CD4-positive, alpha-beta T cell treated with Interleukin-12 subunit alpha and Interleukin-12 subunit beta, for 1 hour (primary cell): ENCODE measurements around the gene COG2.
"Not testable (repeated sequence)": the region's sequence is repeated elsewhere in the genome, so short reads cannot be mapped to it uniquely, and the experiment has no call there.

Source experiments
- DNase-seq: peaks from one replicate; pipeline ENCODE4 v3.0.0-alpha.2; 2020

COG2 gene

DNA sequence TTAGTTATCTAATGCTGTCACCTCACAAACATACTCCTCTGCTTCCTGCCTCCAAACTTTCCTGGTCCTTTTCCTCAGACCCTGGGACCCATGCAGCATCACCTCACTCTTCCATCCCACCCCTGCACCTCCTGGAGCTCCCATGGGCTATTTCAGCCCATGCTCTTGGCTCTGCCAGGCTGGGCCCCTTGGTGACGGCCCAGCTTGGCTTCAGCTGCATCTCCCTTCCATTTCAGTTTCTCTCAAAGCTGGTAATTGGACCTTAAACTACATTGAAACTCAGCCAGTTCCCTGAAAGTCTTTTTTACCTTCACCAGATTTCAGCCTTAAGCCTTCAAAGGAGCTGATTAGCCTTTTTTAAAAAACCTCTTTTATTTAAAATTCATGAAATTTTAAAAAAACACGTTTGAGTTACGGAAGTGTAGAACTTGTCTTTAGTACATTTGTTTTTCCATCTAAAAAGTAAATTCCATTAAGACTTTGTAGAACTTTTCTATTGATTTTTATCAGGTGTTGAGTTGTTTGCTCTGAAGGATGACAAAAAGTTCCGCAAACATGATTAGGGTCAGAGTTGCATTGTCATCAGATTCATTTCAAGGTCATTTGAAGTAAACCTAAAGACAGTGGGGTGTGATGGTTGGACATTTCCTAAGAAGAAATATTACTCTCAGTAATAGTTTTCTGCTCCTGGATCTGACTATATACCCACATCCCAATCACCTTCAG, 38.2 kb downstream of the COG2 start:
- DNase-seq = no peak

DNA sequence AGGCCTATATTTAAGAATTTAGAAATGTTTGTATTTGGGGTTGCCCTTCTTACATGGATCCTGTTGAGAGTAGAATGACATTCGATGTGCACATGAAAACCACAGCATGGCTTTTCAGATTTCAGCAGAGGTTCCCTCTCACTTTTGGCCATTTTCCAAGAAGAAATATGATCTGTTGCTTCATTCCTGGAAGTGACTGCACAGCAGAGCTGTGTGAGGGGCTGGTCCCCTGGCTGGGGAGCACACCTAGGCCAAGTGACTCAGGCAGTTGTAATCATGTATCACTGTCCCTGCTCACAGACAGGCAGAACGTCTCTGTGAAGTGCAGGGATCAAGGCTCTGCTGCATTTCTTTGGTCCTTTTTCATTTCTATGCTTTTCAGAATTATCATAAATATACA, 39.3 kb downstream of the COG2 start:
- DNase-seq = no peak

DNA sequence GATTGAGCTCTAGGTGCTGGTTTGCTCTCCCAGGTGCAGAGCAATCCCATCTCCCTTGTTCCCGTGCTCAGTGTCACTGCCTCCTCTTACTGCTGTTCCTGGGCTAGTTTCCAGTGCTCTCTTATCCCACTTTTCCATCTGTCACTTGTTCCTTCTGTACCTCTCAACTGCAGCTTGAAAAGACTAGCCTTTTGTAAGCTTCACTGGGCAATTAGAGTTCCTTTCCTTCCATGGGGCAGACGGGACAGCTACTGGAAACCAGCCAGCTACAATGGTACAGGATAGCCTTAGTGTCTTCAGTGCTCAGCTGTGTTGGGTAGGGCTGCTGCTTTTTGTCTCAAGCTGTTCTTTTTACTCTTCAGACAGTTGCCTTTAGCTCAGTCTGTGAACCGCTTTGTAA, 40.0 kb downstream of the COG2 start:
- no peak for DNase-seq

DNA sequence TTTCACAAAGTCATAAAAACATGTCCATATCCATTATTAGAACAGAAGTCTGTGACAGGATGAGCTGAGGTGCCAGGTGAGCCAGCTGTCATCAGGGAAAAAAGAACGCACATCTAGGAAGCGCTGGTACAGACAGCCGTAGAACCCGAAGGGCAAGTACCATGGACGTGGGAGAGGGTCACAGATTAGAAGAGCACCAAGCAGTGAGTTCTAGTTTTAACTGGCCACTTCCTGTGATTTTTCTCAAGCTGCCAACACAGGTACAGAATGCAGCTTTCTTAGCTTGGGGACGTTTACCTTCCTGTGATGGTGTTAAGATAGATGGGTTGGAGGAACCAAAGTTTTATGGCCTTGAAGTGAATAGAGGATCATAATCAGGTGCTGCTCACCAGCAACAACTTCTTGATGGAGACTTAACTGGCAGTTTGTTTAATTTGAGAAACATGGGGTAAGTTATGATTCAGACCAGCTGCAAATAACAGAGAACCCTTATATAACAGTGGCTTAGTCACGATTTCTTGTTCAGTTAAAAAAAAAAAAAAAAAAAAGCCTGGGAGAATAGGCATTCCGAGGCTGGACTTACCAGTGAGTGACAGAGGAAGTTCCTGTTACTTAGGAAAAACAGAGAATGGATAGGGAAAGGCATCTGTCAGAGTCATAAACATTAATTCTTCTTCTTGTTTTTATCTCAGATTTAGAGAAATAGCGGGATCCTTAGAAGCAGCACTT, 40.8 kb downstream of the COG2 start:
- no peak for DNase-seq

DNA sequence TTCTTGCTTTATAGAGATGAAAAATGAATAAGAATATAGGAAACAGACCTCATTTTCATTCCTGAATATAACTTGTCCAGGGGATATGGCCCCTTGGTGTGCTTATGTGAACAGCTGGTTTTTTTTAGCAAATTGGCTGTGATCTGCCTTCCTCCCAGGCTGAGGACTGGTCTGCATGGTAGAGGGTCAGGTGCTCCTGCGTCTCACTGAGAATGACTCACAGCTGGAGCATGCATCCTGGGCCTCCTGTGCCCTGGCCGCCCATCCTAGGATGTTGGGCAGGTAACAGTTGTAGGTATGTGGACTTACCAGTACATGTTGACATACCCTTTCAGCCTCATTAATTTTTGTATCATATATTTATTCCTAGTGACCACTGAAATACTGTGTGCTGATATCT, 41.9 kb downstream of the COG2 start:
- DNase-seq = no peak

DNA sequence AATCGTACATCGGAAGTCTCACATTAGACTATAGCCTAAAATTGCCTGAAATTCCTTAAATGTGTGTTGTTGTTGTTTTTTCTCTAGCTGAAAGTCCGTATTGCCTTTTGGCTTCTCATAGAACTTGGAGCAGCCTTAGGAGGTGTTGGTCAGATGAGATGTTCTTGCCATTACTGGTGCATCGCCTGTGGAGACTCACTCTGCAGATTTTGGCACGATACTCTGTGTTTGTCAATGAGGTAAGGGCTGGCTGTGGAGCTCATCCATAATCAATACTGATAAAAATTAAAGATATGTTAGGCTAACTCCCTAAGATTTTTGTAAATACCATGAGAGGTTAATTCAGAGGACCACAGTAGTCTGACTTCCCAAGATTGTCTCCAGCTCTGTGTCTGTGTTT, 42.7 kb downstream of the COG2 start:
- no peak for DNase-seq

DNA sequence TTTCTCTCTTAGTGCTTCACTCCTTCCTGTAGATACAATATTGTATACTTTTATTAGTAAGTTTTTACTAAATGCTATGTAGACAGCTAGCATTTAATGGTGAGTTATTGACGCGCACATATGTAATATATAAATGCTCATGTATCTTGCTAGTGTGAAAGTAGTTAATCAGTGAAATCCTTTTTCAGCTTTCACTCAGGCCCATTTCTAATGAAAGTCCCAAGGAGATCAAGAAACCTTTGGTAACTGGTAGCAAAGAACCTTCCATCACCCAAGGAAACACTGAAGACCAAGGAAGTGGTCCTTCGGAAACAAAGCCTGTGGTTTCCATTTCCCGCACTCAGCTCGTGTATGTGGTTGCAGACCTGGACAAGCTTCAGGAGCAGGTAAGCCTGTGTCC, 44.5 kb downstream of the COG2 start:
- no peak for DNase-seq

DNA sequence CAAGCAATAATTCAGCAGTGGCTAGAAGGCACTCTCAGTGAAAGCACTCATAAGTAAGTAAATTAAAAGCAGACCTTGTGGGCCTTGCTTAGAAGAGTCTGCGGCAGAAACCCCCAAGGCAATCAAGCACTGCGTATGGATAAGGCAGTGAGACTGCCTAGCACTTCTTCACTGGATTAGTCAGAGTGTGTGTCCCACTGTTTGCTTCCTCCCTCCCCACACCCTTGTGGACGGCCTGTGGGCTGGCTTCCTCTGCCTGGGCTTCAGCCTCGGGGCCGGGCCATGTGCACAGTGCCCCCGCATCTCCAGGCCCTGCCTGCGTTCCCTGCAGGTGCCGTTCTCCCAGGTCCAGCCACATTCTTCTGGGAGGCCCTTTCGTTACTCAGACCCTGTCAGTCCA, 47.8 kb downstream of the COG2 start:
- DNase-seq = no peak

DNA sequence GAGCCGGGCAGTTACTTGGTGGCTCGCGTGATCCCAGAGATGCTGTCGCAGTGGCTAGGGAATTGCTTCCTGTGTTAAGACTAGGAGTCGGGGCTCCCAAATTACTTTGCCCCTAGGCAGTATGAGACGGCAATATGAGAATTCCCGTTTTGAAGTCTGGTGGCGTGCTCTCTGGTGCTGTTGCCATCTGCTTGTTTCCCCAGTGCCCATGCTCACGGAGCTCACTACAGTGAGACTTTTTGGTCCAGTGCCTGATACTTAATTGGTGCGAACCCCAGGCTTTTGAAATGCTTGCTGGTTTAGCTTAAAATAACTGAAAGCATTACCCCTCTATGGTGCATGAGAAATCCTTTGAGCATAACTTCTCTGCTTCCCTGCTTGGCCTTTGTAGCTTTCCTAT, 49.3 kb downstream of the COG2 start:
- DNase-seq = no peak

DNA sequence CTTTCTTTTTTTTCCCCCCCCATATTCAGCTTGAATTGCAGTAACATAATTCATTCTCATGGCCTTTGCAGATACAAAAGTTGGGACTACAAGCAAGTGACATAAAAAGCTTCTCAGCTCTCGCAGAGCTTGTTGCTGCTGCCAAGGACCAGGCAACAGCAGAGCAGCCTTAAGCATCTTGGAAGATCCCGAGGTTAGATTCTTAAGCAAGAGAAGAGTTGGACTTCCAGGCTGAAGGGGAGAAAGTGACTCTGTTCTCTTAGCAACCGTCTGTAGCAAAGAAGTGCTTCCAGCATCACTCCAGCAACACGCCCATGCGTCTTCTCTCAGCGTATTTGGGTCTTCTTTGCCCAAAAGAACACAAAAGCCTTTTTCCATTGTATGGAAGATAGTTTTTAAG, 50.9 kb downstream of the COG2 start:
- no peak for DNase-seq

DNA sequence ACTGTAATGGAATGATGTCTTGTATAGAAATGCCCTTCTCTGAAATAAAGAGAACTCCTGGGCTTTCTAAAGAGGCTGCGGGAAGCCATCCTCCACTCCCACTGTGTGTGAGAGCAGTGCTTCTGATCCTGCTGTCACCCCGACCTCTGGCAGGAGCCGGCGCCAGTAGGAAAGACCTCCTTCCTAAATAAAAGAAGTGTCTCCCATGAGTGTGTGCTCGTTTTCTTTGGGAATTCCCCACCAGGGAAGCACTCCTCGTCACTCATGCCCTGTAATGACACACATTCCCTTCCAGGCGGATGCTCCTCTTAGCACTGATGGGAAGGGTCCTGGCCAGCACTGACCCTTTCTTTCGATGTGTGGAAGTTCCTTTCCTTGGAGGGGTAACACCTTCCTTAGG, 51.5 kb downstream of the COG2 start:
- DNase-seq = no peak

DNA sequence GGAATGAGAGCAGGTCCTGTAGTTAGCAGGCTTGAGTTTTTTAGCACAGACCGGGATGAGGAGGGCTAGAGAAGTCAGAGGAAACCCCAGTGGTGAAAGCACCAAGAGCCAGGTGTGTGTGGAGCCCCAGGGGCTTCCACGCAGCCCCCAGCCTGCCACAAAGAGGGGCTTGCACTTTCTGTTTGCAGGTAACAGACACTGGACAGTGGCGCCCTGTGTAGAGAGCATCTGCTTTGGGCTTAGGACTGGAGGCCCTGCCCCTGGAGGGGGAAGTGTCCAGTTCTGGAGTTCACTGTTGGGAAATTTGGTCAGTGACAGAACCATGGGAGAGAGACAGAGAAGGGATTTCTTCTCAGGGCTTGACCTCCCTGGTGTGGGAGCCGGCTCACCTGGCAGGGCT, 52.2 kb downstream of the COG2 start:
- DNase-seq = no peak

DNA sequence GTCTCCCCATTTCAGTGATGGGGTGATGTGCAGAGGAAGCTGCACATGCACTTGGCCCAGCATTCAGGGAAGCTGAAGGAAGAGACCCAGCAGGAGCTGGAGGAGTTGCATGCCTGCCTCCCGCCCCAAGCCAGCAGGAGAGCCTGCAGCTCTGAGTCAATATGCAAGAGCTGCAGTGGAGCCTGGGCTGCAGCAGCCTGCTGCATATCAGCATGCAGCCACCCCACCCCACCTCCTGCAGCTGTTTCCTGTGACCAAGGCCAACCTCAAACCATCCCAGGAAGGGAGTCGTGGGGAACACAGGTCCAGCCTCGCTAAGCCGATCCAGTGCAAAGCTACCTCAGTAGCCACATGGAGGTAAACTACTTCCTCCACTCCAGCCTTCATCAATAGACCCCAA, 52.7 kb downstream of the COG2 start:
- no peak for DNase-seq

DNA sequence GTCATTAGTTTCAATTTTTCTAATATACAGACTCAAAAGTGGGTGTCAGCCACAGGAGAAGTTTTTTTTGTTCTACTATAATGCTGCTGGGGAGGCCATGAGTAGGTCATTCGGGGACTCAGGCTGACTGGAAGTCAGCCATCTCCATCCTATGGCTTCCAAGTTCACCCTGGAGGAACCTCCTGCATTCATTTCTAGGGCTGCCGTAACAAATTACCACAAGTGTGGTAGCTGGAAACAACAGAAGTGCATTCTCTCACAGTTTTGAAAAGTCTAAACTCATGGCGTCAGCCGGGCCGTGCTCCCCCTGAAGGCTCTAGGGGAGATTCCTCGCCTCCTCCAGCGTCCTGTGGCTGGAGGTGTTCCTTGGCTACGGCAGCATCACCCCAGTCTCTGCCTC, 53.9 kb downstream of the COG2 start:
- DNase-seq = no peak

DNA sequence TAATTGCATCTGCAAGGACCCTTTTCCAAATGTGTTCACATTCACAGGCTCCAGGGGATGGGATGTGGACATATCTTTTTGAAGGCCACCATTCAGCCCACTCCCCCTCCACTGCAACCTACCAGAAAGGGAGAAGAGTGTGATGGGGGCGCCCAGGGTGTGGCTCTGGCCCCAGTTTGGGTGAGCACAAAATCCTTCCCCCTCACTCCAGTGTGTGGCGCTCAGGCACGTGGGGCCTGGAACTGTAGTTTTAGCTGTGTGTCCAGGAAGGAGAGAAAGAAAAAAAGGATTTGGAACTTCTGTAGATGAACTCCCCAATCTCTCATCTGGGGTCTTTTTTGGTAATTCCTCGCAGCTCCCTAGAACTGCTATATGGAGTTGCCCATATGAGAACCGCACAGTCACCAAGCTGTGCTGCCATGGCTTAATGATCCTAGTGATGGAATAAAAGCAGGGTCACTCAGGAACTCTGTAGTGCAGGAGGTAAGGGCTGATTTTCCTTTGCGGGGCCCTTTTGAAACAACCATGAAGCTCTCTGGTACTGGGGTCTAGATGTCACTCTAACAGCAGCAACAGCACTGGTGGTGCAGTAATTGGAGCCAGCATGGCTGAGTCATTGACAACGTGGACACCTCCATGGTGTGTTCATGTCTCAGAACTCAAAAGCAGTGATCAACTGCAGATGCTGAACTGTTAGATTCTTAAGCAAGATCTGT, 54.6 kb downstream of the COG2 start:
- DNase-seq = no peak

DNA sequence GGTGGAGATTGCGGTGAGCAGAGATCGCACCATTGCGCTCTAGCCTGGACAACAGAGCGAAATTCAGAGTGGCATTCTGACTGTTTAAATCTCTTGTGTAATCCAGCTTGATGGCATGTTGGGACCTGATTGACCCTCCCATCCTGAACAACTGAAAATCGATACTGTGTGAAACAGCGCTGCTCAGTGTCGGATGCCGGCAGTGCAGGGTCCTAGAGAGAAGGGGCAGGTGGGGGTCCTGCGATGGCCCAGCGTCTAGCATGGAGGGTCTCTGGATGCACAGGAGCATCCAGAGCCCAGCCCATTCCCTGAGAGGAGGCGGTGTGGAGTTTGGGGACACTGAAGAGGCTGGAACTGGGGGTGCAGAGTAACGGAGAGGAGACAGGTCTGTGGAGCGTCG, 55.8 kb downstream of the COG2 start:
- DNase-seq = no peak

DNA sequence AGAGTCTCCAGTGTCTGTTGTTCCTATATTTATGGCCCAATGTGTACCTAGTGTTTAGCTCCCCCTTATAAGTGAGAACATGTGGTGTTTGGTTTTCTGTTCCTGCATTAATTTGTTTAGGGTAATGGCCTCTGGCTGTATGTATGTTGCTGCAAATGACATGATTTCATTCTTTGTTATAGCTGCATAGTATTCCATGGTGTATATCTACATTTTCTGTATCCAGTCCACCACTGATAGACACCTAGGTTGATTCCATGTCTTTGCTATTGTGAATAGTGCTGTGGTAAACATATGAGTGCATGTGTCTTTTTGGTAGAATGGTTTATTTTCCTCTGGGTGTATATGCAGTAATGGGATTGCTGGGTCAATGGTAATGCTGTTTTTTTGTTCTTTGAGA, 56.7 kb downstream of the COG2 start:
- not testable (repeated sequence) for DNase-seq

DNA sequence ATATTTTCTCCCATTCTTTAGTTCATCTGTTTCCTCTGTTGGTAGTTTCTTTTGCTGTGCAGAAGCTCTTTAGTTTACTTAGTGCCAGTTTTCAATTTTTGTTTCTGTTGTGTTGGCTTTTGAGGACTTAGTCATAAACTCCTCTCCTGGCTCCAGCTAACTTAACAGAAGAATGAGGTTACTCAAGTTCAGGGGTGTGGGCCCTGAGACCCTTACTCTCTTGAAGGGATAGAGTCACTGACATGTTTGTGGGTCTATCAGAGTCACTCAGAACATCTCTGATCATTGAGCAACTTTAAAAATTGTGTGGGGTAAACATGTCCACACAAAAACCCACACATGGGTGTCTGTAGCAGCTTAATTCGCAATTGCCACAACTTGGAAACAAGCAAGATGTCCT, 57.4 kb downstream of the COG2 start:
- no peak for DNase-seq

DNA sequence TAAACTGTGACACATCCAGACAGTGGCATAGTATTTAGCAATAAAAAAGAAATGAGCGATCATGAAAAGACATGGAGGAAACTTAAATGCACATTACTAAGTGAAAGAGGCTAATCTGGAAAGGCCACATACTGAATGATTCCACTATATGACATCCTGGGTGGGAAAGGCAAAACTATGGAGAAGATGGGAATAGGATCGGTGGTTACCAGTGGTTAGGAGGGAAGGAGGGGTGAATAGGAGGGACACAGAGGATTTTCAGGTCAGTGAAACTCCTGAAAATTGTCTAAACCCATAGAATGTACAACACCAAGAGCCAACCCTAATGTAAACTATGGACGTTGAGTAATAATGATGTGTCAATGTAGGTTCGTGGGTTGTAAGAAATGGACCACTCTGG, 57.9 kb downstream of the COG2 start:
- no peak for DNase-seq

DNA sequence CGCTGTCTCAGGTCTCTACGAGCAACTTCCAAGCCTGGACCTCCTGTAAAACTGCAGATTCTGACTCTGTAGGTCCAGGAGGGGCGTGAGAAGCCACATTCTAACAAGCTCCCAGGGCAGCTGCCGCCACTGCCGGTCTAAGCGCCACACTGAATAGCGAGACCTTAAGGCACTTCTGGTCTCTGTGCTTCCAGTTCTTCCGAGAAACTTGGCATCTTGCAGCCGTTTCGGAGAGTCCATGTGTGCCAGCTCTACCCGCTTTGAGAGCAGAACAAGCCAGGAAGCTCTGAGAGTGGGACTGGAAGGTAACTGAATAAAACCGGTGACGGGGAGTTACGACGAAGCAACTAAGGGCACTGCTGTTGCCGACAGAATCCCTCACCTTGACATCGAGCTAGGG, 59.2 kb downstream of the COG2 start:
- no peak for DNase-seq

DNA sequence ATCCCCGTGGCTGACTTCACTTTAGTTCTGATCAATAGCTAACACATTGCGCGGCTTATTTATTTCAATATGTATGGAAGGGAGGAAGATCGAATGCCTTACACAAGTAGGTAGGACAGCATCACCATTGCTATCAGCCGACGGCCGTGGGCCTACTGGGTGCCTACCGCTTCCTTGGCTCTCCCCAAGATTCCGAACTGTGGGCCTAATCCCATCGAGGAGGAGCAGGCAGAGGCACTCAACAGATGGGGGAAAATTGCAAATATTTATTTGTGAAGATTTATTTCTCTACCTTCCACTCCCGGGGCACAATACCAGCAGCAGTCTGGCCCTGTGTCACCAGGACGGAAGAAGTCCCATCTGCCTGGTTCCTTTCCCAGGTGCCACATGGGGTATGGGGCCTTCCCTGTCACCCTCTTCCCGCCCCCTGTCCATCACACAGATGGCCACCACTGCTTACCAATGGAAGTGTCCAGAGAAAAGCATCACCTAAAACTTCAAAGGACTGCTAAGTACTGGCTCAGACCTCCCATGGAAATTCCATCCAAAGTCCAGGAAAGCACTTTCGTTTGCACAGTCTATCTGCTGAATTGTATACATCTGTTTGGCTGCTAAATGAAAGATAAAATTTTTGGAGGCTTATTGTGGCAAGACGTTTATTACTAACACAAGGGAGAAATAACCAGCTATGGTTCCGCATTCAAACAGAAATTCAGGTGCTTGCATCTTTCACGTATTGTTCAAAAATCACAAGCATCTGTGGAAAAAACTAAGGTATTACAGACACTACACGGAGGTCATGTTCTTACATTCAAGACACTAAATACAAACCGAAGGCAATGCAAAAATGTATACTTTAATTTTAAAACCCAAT, 59.9 kb downstream of the COG2 start:
- no peak for DNase-seq

DNA sequence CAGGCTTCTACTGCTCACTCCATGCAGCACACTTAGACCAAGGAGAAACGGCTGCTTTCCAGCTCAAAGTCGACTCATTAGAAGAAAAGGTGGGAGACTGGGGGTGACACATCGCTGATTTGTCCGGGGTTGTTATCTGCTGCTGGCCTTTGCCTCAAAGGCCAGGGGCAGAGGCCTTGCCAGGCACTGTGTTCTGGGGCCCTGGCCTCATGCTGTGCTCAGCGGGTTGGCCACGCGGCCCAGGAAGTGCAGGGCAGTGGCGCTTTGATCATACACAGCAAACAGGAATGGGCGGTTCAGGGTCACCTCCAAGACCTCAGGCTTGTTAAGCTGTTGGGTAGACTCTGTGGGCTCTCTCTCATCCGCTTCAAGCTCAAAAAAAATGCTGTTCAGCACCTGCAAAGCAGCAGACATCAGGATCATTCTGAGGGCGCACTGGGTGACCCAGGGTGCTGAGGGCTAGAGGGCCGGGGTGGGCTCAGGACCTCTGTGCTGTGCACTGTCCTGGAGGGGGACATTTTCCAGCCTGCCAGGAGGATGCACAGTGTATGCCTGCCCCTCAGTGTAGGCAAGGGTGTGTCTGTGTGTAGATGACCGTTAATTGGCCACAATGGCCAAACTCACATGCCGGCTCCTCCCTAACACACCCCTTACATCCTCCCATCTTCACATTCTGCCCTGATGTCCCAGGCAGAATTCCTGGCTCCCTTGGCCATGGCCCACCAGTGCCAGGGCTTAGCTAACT, 60.8 kb downstream of the COG2 start:
- no peak for DNase-seq
